OCI-LY3 (cell line): ENCODE measurements around the gene TWSG1.

ENCODE experiments used
- CTCF ChIP-seq: fragments of 200-600, 300-600 bp; sonication (generic); IDR thresholded peaks from 2 replicates; pipeline ENCODE4 v1.5.1; 2014; ENCODE audit warnings: antibody characterized with exemption, low read length, low read depth
- EZH2phosphoT487 ChIP-seq: fragments of 200-600 bp; shearing (Covaris generic); IDR thresholded peaks from 2 replicates; pipeline ENCODE4 v1.6.1; 2018; ENCODE audit warnings: antibody characterized with exemption, mixed run types, low read depth

DNA sequence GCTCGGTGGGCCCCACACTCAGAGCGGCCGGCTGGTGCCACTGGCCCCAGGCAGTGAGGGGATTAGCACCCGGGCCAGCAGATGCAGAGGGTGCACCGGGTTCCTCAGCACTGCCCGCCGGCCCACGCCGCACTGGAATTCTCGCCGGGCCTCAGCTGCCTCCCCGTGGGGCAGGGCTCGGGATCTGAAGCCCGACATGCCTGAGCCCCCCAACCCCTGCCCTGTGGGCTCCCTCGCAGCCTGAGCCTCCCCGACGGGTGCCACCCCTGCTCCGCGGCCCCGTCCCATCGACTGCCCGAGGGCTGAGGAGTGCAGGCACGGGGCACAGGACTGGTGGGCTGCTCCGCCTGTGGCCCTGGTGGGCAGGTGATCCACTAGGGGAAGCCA lies 37.6 kb upstream of the TWSG1 start:
- TF ChIP-seq CTCF: no peak
- TF ChIP-seq EZH2phosphoT487: no peak
